OCI-LY1 (cell line): ENCODE measurements around the gene OSBPL2.

Experiments
- H2AFZ ChIP-seq: fragments of 200-600 bp; sonication (generic), shearing (Covaris generic); 2 replicates; pipeline ENCODE4 v1.6.0; 2014; ENCODE audit warnings: antibody characterized with exemption, mild to moderate bottlenecking, low read length
- H3F3A ChIP-seq: fragments of 200-600 bp; sonication (generic), shearing (Covaris generic); 2 replicates; pipeline ENCODE4 v1.6.0; 2014; ENCODE audit warnings: mild to moderate bottlenecking, antibody characterized with exemption, low read length, moderate library complexity; ENCODE audit not compliant: insufficient read depth
- H3K27ac ChIP-seq: fragments of 200-600 bp; sonication (generic); 2 replicates; pipeline ENCODE4 v1.5.1; 2014; ENCODE audit warnings: low read length, mixed run types, mild to moderate bottlenecking, low read depth; ENCODE audit not compliant: poor library complexity, severe bottlenecking
- H3K27me3 ChIP-seq: fragments of 200-600 bp; sonication (generic); 2 replicates; pipeline ENCODE4 v1.6.0; 2014; ENCODE audit warnings: antibody characterized with exemption, mild to moderate bottlenecking, low read length, moderate library complexity; ENCODE audit not compliant: insufficient read depth
- H3K36me3 ChIP-seq: fragments of 200-600 bp; sonication (generic); 2 replicates; pipeline ENCODE4 v1.6.1; 2014; ENCODE audit warnings: mild to moderate bottlenecking, antibody characterized with exemption, low read length, moderate library complexity, mixed read lengths; ENCODE audit not compliant: insufficient read depth
- H3K4me1 ChIP-seq: fragments of 200-600 bp; sonication (generic); 2 replicates; pipeline ENCODE4 v1.5.1; 2014; ENCODE audit warnings: mild to moderate bottlenecking, low read length, moderate library complexity; ENCODE audit not compliant: insufficient read depth, severe bottlenecking
- H3K4me2 ChIP-seq: fragments of 200-600 bp; sonication (generic), shearing (Covaris generic); 2 replicates; pipeline ENCODE4 v1.6.1; 2014; ENCODE audit warnings: low read length
- H3K4me3 ChIP-seq: fragments of 200-600 bp; sonication (generic); 2 replicates; pipeline ENCODE4 v1.5.1; 2014; ENCODE audit warnings: low read length, low read depth, mild to moderate bottlenecking, mixed read lengths; ENCODE audit not compliant: poor library complexity, severe bottlenecking
- H3K79me2 ChIP-seq: fragments of 200-600 bp; shearing (Covaris generic); 2 replicates; pipeline ENCODE4 v1.6.1; 2016; ENCODE audit warnings: mixed run types, low read length, mixed read lengths; ENCODE audit not compliant: insufficient read depth
- H3K9ac ChIP-seq: fragments of 200-600 bp; sonication (generic), shearing (Covaris generic); 2 replicates; pipeline ENCODE4 v1.6.1; 2014; ENCODE audit warnings: mild to moderate bottlenecking, low read length, mixed read lengths
- H3K9me2 ChIP-seq: fragments of 200-600 bp; sonication (generic), shearing (Covaris generic); 2 replicates; pipeline ENCODE4 v1.6.1; 2014; ENCODE audit warnings: low read depth, mild to moderate bottlenecking, low read length, mixed read lengths
- H3K9me3 ChIP-seq: fragments of 200-600 bp; shearing (Covaris generic); 2 replicates; pipeline ENCODE4 v1.6.1; 2014; ENCODE audit warnings: low read length, mixed read lengths
- H4K20me1 ChIP-seq: fragments of 200-600 bp; sonication (generic), shearing (Covaris generic); 2 replicates; pipeline ENCODE4 v1.6.0; 2016; ENCODE audit warnings: mild to moderate bottlenecking, low read length; ENCODE audit not compliant: insufficient read depth
- EZH2 ChIP-seq: fragments of 200-600 bp; sonication (generic), shearing (Covaris generic); IDR thresholded peaks from 2 replicates; pipeline ENCODE4 v1.8.0; 2017; ENCODE audit warnings: borderline replicate concordance, mixed run types, mild to moderate bottlenecking, antibody characterized with exemption, low read length, moderate library complexity, mixed read lengths
- TF ChIP-seq, protein P1 (sequence below): fragments of 200-600 bp; sonication (generic), shearing (Covaris generic); IDR thresholded peaks from 2 replicates; pipeline ENCODE4 v1.5.1; 2017; ENCODE audit warnings: mild to moderate bottlenecking, antibody characterized with exemption, low read length, moderate library complexity, mixed read lengths

Gene OSBPL2

DNA sequence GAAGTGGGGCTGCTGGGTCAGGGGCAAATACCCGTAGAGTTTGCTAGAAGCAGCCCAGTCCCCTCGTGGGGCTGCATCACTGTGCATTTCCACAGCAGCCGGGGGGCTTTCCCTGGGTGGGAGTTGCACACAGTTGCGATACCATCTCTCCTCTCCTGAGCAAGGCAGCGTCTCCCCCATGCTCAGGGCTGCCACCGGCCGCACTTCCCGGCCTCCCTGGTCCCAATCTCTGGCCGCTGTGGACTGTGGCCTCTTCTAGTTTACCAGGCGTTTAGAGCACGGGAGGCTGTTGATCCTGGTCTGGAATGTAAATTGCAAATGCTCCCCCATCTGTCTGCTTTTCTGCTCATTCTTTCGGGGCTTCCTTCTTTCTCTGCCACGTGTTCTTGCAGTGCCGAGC lies 31.1 kb downstream of the OSBPL2 start:
- H3K9ac ChIP-seq: no peak overlapping the region
- H3K27ac ChIP-seq: no peak overlapping the region
- H3K36me3 ChIP-seq: peaks cover 44% of the 10 kb centered on the region
- no peaks in the 10 kb centered on the region for H3K9me2 ChIP-seq
- H3K27me3 ChIP-seq: no peaks in the 10 kb centered on the region
- H4K20me1 ChIP-seq: no peaks in the 10 kb centered on the region
- TF ChIP-seq, protein P1, sequence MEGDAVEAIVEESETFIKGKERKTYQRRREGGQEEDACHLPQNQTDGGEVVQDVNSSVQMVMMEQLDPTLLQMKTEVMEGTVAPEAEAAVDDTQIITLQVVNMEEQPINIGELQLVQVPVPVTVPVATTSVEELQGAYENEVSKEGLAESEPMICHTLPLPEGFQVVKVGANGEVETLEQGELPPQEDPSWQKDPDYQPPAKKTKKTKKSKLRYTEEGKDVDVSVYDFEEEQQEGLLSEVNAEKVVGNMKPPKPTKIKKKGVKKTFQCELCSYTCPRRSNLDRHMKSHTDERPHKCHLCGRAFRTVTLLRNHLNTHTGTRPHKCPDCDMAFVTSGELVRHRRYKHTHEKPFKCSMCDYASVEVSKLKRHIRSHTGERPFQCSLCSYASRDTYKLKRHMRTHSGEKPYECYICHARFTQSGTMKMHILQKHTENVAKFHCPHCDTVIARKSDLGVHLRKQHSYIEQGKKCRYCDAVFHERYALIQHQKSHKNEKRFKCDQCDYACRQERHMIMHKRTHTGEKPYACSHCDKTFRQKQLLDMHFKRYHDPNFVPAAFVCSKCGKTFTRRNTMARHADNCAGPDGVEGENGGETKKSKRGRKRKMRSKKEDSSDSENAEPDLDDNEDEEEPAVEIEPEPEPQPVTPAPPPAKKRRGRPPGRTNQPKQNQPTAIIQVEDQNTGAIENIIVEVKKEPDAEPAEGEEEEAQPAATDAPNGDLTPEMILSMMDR: no peak
- no peak for TF ChIP-seq EZH2
- H3F3A ChIP-seq: no peaks in the 10 kb centered on the region
- peaks cover 5% of the 10 kb centered on the region for H3K4me1 ChIP-seq
- H2AFZ ChIP-seq: no peak overlapping the region
- H3K9me3 ChIP-seq: peaks cover 3% of the 10 kb centered on the region; the same call in 1 of the 2 replicates
- H3K4me3 ChIP-seq: no peak overlapping the region
- no peaks in the 10 kb centered on the region for H3K79me2 ChIP-seq
- no peak overlapping the region for H3K4me2 ChIP-seq

DNA sequence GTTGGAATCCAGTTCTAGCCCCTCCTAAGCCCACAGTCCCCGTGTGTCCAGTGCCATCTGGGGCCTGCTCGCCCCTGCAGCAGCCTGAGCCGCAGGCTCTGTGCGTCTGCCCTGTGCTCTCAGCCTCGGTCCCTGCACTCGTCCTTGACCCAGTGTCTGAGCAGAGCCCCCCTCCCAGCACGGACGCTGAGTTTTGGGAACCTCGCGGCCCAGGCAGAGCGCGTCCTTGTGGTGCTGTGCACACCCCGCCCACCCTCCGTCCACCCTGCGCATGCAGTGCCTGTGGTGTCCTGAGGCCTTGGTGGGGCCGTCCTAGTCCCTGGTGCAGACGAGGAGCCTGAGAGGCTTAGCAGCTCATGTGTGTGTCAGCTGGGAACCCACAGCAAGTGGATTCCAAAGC lies 31.6 kb downstream of the OSBPL2 start:
- Histone ChIP-seq H3K79me2 (no peaks in the 10 kb centered on the region), H3K9me3 (peaks cover 3% of the 10 kb centered on the region; the same call in 1 of the 2 replicates), H3K9ac (no peak overlapping the region), H3K27ac (no peak overlapping the region), H4K20me1 (no peaks in the 10 kb centered on the region), H3F3A (no peaks in the 10 kb centered on the region), H3K4me3 (no peak overlapping the region), H3K27me3 (no peaks in the 10 kb centered on the region), H3K36me3 (peaks cover 39% of the 10 kb centered on the region), H3K4me2 (no peak overlapping the region), H2AFZ (no peak overlapping the region), H3K4me1 (peaks cover 10% of the 10 kb centered on the region), H3K9me2 (no peaks in the 10 kb centered on the region)
- TF ChIP-seq, protein P1: no peak
- TF ChIP-seq EZH2: no peak

DNA sequence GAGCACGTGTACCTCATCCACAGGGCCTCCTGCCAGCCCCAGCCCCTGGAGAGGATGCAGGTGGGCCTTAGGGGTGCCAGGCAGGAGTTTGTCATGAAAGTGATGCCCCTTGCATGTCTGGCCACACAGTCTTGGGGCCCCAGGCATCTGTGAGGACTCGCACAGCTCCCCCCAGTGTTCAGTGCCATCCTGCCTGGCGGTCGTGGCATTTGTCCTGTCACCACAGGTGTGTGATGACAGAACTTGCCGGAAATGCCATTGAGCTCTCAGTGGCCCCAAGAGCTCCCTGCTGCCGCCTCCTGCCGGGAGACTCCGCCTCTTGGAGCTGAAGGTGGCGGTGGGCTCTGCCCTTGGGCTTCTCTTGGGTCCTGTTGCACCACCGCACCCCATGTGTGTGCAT lies 33.9 kb downstream of the OSBPL2 start:
- no peaks in the 10 kb centered on the region for H3F3A ChIP-seq
- no peak for TF ChIP-seq EZH2
- TF ChIP-seq, protein P1: peak; percentile 43
- H3K9ac ChIP-seq: no peak overlapping the region
- H3K4me2 ChIP-seq: no peak overlapping the region
- no peaks in the 10 kb centered on the region for H4K20me1 ChIP-seq
- peaks cover 13% of the 10 kb centered on the region for H3K4me1 ChIP-seq
- no peaks in the 10 kb centered on the region for H3K9me2 ChIP-seq
- no peaks in the 10 kb centered on the region for H3K27me3 ChIP-seq
- H3K79me2 ChIP-seq: no peaks in the 10 kb centered on the region
- no peak overlapping the region for H3K4me3 ChIP-seq
- no peak overlapping the region for H2AFZ ChIP-seq
- H3K9me3 ChIP-seq: no peaks in the 10 kb centered on the region
- H3K27ac ChIP-seq: no peak overlapping the region
- H3K36me3 ChIP-seq: peaks cover 26% of the 10 kb centered on the region; the same call in 1 of the 2 replicates
